Ishikawa (cell line): ENCODE data around the gene UGT1A8.

Experiments used
- CEBPB ChIP-seq: IDR thresholded peaks from 2 replicates; pipeline ENCODE4 v1.6.1; 2012
- CREB1 ChIP-seq: IDR thresholded peaks from 2 replicates; pipeline ENCODE4 v1.6.1; 2012; ENCODE audit warnings: low read depth
- EGR1 ChIP-seq: IDR thresholded peaks from 2 replicates; pipeline ENCODE4 v1.6.1; 2012
- EP300 ChIP-seq: IDR thresholded peaks from 2 replicates; pipeline ENCODE4 v1.6.1; 2012; ENCODE audit warnings: borderline replicate concordance
- FOXM1 ChIP-seq: IDR thresholded peaks from 2 replicates; pipeline ENCODE4 v1.6.1; 2012; ENCODE audit warnings: low read depth, borderline replicate concordance
- MAX ChIP-seq: IDR thresholded peaks from 2 replicates; pipeline ENCODE4 v1.6.1; 2012
- NFIC ChIP-seq: IDR thresholded peaks from 2 replicates; pipeline ENCODE4 v1.6.1; 2012
- RAD21 ChIP-seq: IDR thresholded peaks from 2 replicates; pipeline ENCODE4 v1.6.1; 2012; ENCODE audit warnings: low read depth
- TAF1 ChIP-seq: IDR thresholded peaks from 2 replicates; pipeline ENCODE4 v1.6.1; 2012; ENCODE audit warnings: low read depth, mild to moderate bottlenecking
- TCF12 ChIP-seq: IDR thresholded peaks from 2 replicates; pipeline ENCODE4 v1.6.1; 2012; ENCODE audit warnings: low read depth
- TEAD4 ChIP-seq: IDR thresholded peaks from 2 replicates; pipeline ENCODE4 v1.6.1; 2012
- USF1 ChIP-seq: IDR thresholded peaks from 2 replicates; pipeline ENCODE4 v1.6.1; 2012
- YY1 ChIP-seq: IDR thresholded peaks from 2 replicates; pipeline ENCODE4 v1.6.1; 2012; ENCODE audit warnings: low read depth
- ZBTB7A ChIP-seq: IDR thresholded peaks from 2 replicates; pipeline ENCODE4 v1.6.1; 2012; ENCODE audit warnings: low read depth
- TF ChIP-seq, protein P1 (sequence below): IDR thresholded peaks from 2 replicates; pipeline ENCODE4 v1.6.1; 2012; ENCODE audit warnings: low read depth, mild to moderate bottlenecking

The UGT1A8 gene

DNA sequence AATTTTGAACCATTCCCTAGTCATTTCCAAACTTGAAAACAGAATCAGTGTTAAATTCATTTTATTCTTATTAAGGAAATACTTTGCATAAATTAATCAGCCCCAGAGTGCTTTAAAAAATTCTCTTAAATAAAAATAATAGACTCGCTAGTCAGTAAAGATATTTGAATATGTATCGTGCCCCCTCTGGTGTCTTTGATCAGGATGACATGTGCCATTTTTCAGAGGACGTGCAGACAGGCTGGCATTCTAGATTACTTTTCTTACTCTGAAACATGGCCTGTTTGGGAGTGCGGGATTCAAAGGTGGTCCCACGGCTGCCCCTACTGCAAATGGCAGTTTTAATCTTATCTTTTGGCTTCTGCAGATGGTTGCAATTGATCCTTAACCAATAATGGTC lies 155.2 kb downstream of the UGT1A8 start:
- no peak for TF ChIP-seq TCF12

DNA sequence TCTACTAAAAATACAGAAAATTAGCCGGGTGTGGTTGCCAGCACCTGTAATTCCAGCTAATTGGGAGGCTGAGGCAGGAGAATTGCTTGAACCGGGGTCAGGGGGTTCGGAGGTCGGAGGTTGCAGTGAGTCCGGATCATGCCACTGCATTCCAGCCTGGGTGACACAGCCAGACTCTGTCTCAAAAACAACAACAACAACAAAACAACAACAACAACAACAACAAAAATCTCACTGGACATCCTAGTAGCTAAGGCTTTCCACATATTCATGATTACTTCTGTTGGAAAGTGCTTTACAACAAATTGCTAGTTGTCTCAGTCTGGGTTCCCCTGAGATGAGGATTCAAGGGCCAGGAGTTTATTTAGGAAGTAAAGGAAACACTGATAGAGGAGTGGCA lies 156.4 kb downstream of the UGT1A8 start:
- no peak for TF ChIP-seq EGR1
- TF ChIP-seq RAD21: no peak
- no peak for TF ChIP-seq CEBPB
- TF ChIP-seq YY1: no peak
- no peak for TF ChIP-seq TAF1
- no peak for TF ChIP-seq FOXM1
- TF ChIP-seq NFIC: no peak
- no peak for TF ChIP-seq TEAD4
- no peak for TF ChIP-seq ZBTB7A
- TF ChIP-seq, protein P1, sequence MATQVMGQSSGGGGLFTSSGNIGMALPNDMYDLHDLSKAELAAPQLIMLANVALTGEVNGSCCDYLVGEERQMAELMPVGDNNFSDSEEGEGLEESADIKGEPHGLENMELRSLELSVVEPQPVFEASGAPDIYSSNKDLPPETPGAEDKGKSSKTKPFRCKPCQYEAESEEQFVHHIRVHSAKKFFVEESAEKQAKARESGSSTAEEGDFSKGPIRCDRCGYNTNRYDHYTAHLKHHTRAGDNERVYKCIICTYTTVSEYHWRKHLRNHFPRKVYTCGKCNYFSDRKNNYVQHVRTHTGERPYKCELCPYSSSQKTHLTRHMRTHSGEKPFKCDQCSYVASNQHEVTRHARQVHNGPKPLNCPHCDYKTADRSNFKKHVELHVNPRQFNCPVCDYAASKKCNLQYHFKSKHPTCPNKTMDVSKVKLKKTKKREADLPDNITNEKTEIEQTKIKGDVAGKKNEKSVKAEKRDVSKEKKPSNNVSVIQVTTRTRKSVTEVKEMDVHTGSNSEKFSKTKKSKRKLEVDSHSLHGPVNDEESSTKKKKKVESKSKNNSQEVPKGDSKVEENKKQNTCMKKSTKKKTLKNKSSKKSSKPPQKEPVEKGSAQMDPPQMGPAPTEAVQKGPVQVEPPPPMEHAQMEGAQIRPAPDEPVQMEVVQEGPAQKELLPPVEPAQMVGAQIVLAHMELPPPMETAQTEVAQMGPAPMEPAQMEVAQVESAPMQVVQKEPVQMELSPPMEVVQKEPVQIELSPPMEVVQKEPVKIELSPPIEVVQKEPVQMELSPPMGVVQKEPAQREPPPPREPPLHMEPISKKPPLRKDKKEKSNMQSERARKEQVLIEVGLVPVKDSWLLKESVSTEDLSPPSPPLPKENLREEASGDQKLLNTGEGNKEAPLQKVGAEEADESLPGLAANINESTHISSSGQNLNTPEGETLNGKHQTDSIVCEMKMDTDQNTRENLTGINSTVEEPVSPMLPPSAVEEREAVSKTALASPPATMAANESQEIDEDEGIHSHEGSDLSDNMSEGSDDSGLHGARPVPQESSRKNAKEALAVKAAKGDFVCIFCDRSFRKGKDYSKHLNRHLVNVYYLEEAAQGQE: no peak
- no peak for TF ChIP-seq CREB1
- TF ChIP-seq MAX: no peak
- TF ChIP-seq USF1: no peak
- no peak for TF ChIP-seq TCF12
- TF ChIP-seq EP300: no peak

DNA sequence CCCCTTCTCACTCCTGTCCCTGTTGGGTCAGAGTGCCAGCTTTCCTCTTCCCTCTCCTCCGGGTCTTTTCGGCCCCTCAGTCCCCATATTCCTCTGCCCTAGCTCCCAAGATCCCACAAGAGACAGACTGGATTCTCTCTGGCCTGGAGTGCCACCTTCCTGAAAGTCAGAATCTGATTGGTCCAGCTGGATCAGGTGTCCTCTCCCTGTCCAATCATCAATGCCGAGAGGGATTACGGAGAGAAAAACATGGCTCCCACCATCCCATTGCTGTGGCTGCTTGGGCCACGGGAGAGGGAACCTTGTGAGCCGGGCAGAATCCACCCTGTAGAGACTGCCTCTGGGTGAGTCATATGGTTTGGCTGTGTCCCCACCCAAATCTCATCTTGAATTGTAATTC lies 158.0 kb downstream of the UGT1A8 start:
- no peak for TF ChIP-seq NFIC
- TF ChIP-seq USF1: no peak
- TF ChIP-seq EP300: no peak
- TF ChIP-seq ZBTB7A: no peak
- no peak for TF ChIP-seq TCF12
- TF ChIP-seq CEBPB: no peak
- TF ChIP-seq MAX: no peak
- TF ChIP-seq YY1: no peak
- no peak for TF ChIP-seq TAF1
- no peak for TF ChIP-seq FOXM1
- no peak for TF ChIP-seq TEAD4
- TF ChIP-seq CREB1: no peak
- no peak for TF ChIP-seq RAD21
- no peak for TF ChIP-seq EGR1
- TF ChIP-seq, protein P1: no peak

DNA sequence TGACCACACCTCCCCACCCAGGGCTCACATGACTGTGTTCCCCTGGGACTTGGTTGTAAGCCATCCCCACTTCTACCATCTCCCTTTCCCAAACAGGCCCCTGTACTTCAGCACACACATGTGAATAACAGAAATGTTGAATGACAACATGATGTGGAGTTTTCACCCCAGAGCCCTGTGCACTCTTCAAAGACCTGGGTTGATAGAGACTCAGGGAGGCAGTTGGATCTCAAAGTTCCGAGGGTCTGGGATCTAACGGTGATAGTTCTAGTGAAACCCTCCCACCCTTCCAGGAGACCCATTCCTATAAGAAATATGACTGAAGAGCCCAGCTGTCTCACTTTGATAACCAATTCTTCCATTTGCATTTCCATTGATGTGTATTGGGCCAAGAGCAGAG lies 160.6 kb downstream of the UGT1A8 start, which contains the start of gene MROH2A:
TSS of gene MROH2A (plus strand) at position 301 of the 400 bp plus-strand sequence. CDS start 1,029 bp downstream, outside the sequence.
- no peak for TF ChIP-seq EP300
- TF ChIP-seq TEAD4: no peak
- no peak for TF ChIP-seq CREB1
- no peak for TF ChIP-seq USF1
- TF ChIP-seq EGR1: no peak
- TF ChIP-seq, protein P1: no peak
- no peak for TF ChIP-seq ZBTB7A
- TF ChIP-seq FOXM1: no peak
- no peak for TF ChIP-seq YY1
- TF ChIP-seq TCF12: no peak
- TF ChIP-seq RAD21: no peak
- no peak for TF ChIP-seq CEBPB
- TF ChIP-seq NFIC: no peak
- TF ChIP-seq TAF1: no peak
- TF ChIP-seq MAX: no peak
